Neural progenitor cell (in vitro differentiated cells): ENCODE measurements around the gene MEGF6. TPM values are rescaled to one million over a fixed set of nuclear protein-coding genes. Genes with fewer than 3 reads are reported as not detected.

Experiments used
- DNase-seq: peaks from one replicate; pipeline ENCODE4 v3.0.0-alpha.2; 2016; ENCODE audit warnings: low spot score
- H2AFZ ChIP-seq: fragments of 200-600 bp; sonication (generic); replicated peaks from 2 replicates; pipeline ENCODE4 v1.6.1; 2016; ENCODE audit warnings: antibody characterized with exemption
- H3F3A ChIP-seq: fragments of 200-600 bp; sonication (generic); 2 replicates; pipeline ENCODE4 v1.6.1; 2016; ENCODE audit warnings: antibody characterized with exemption, low read depth
- H3K27ac ChIP-seq: fragments of 200-600 bp; sonication (generic); 2 replicates; pipeline ENCODE4 v1.5.1; 2016; ENCODE audit warnings: mild to moderate bottlenecking
- H3K27me3 ChIP-seq: fragments of 200-600 bp; sonication (generic); 2 replicates; pipeline ENCODE4 v1.6.1; 2016; ENCODE audit warnings: mild to moderate bottlenecking, moderate library complexity
- H3K36me3 ChIP-seq: fragments of 200-600 bp; sonication (generic); 2 replicates; pipeline ENCODE4 v1.5.1; 2016
- H3K4me1 ChIP-seq: fragments of 200-600 bp; sonication (generic); 2 replicates; pipeline ENCODE4 v1.6.1; 2016; ENCODE audit warnings: mixed run types
- H3K4me2 ChIP-seq: fragments of 200-600 bp; sonication (generic); 2 replicates; pipeline ENCODE4 v1.6.1; 2016
- H3K4me3 ChIP-seq: fragments of 200-600 bp; sonication (generic); 2 replicates; pipeline ENCODE4 v1.5.1; 2016
- H3K79me2 ChIP-seq: fragments of 200-600 bp; sonication (generic); 2 replicates; pipeline ENCODE4 v1.6.1; 2016; ENCODE audit warnings: low read depth
- H3K9ac ChIP-seq: fragments of 200-600 bp; sonication (generic); 2 replicates; pipeline ENCODE4 v1.6.1; 2016
- H3K9me3 ChIP-seq: fragments of 200-600 bp; sonication (generic); 2 replicates; pipeline ENCODE4 v1.5.1; 2016; ENCODE audit warnings: low read depth
- H4K20me1 ChIP-seq: fragments of 200-600 bp; sonication (generic); 2 replicates; pipeline ENCODE4 v1.6.1; 2016; ENCODE audit warnings: low read depth
- H3K27ac Mint-ChIP-seq: 3 replicates; pipeline ENCODE4 v1.8.0; 2021; ENCODE audit warnings: mixed read lengths
- H3K27me3 Mint-ChIP-seq: 2 replicates; pipeline ENCODE4 v1.8.0; 2022; ENCODE audit warnings: low read depth, mild to moderate bottlenecking, inconsistent platforms, moderate library complexity, mixed read lengths; ENCODE audit not compliant: insufficient read depth
- H3K36me3 Mint-ChIP-seq: 3 replicates; pipeline ENCODE4 v1.8.0; 2021; ENCODE audit warnings: mixed read lengths
- H3K4me1 Mint-ChIP-seq: 3 replicates; pipeline ENCODE4 v1.8.0; 2021; ENCODE audit warnings: mixed read lengths
- H3K4me3 Mint-ChIP-seq: 3 replicates; pipeline ENCODE4 v1.8.0; 2021; ENCODE audit warnings: mild to moderate bottlenecking, moderate library complexity, mixed read lengths
- H3K9me3 Mint-ChIP-seq: 3 replicates; pipeline ENCODE4 v1.8.0; 2020; ENCODE audit warnings: mixed read lengths
- CTCF ChIP-seq: fragments of 200-600 bp; sonication (generic); IDR thresholded peaks from 2 replicates; pipeline ENCODE4 v1.5.1; 2017; ENCODE audit warnings: antibody characterized with exemption, mild to moderate bottlenecking
- EZH2 ChIP-seq: fragments of 200-600 bp; sonication (generic); IDR thresholded peaks from 2 replicates; pipeline ENCODE4 v1.6.1; 2017; ENCODE audit warnings: antibody characterized with exemption, mild to moderate bottlenecking, moderate library complexity
- EZH2phosphoT487 ChIP-seq: fragments of 200-600 bp; sonication (generic); IDR thresholded peaks from 2 replicates; pipeline ENCODE4 v1.6.1; 2017; ENCODE audit warnings: antibody characterized with exemption
- total RNA-seq: library from RNA; depleted of rRNA; stranded (reverse); fragments of >200 nt; gene quantifications from 2 replicates; pipeline ENCODE4 v1.2.3, GENCODE V29; 2015; ENCODE audit warnings: low replicate concordance

MEGF6 gene
- total RNA-seq, 1 donor from 2014 or later: 1.7 TPM

- H3K4me1 Mint-ChIP-seq: no peaks in the 10 kb centered on the region
Observed at GRCh38 chr1:3632716-3633343, 21.5 kb upstream of the MEGF6 start.

GRCh38 chr1:3632298-3632697, 21.0 kb upstream of the MEGF6 start:
- Histone ChIP-seq H2AFZ (no peak overlapping the region), H3F3A (peaks cover 18% of the 10 kb centered on the region), H3K4me3 (no peak overlapping the region), H3K4me1 (peaks cover 11% of the 10 kb centered on the region), H3K36me3 (no peaks in the 10 kb centered on the region), H3K27me3 (no peaks in the 10 kb centered on the region), H3K9ac (peak overlapping the region; percentile 30), H3K27ac (no peak overlapping the region), H4K20me1 (no peaks in the 10 kb centered on the region), H3K4me2 (peak overlapping the region; percentile 61), H3K9me3 (no peaks in the 10 kb centered on the region), H3K79me2 (no peaks in the 10 kb centered on the region)
- no peak overlapping the region for H3K4me3 Mint-ChIP-seq
- no peak for TF ChIP-seq CTCF
- no peak for TF ChIP-seq EZH2
- TF ChIP-seq EZH2phosphoT487: no peak
- H3K9me3 Mint-ChIP-seq: no peaks in the 10 kb centered on the region
- H3K27ac Mint-ChIP-seq: no peak overlapping the region
- H3K4me1 Mint-ChIP-seq: no peaks in the 10 kb centered on the region
- no peak for DNase-seq
- H3K36me3 Mint-ChIP-seq: peaks cover 13% of the 10 kb centered on the region
- H3K27me3 Mint-ChIP-seq: no peaks in the 10 kb centered on the region

More at GRCh38 chr1:3632716-3633343, 21.5 kb upstream of the MEGF6 start:
- Histone ChIP-seq H3K36me3 (no peaks in the 10 kb centered on the region), H3K27ac (no peak overlapping the region), H3K79me2 (no peaks in the 10 kb centered on the region), H3K9ac (no peak overlapping the region), H2AFZ (no peak overlapping the region), H4K20me1 (no peaks in the 10 kb centered on the region), H3K4me3 (no peak overlapping the region), H3K9me3 (no peaks in the 10 kb centered on the region), H3K27me3 (no peaks in the 10 kb centered on the region), H3K4me1 (peaks cover 11% of the 10 kb centered on the region), H3K4me2 (no peak overlapping the region), H3F3A (peaks cover 18% of the 10 kb centered on the region)
- Mint-ChIP-seq H3K36me3 (peaks cover 13% of the 10 kb centered on the region), H3K4me3 (no peak overlapping the region), H3K27me3 (no peaks in the 10 kb centered on the region), H3K9me3 (no peaks in the 10 kb centered on the region), H3K27ac (no peak overlapping the region)
- DNase-seq: no peak
- no peak for TF ChIP-seq EZH2phosphoT487
- no peak for TF ChIP-seq CTCF
- no peak for TF ChIP-seq EZH2

GRCh38 chr1:3631320-3632260, 20.3 kb upstream of the MEGF6 start:
- no peak for TF ChIP-seq CTCF
- no peak for TF ChIP-seq EZH2phosphoT487
- Mint-ChIP-seq H3K9me3 (no peaks in the 10 kb centered on the region), H3K36me3 (peaks cover 8% of the 10 kb centered on the region), H3K4me3 (no peak overlapping the region), H3K27ac (no peak overlapping the region), H3K4me1 (no peaks in the 10 kb centered on the region), H3K27me3 (no peaks in the 10 kb centered on the region)
- Histone ChIP-seq H2AFZ (no peak overlapping the region), H3K27me3 (no peaks in the 10 kb centered on the region), H3K9me3 (no peaks in the 10 kb centered on the region), H3K36me3 (no peaks in the 10 kb centered on the region), H3K79me2 (no peaks in the 10 kb centered on the region), H3K27ac (peak overlapping the region; percentile 1), H3F3A (peaks cover 18% of the 10 kb centered on the region), H3K4me3 (no peak overlapping the region), H3K9ac (peak overlapping the region; percentile 30), H3K4me2 (peak overlapping the region; percentile 61), H4K20me1 (no peaks in the 10 kb centered on the region), H3K4me1 (peaks cover 11% of the 10 kb centered on the region)
- peak; percentile 73 for DNase-seq
